SK-N-SH (cell line): ENCODE data around the gene PRKCA. TPM values are rescaled to one million over a fixed set of nuclear protein-coding genes. Genes with fewer than 3 reads are reported as not detected.

ENCODE experiments used
- CTCF ChIA-PET: fragments of 300-600, 350-600 bp; formaldehyde crosslinking; extraction: SDS; loops from one replicate; lab custom pipeline; 2021; lab: Yijun Ruan, JAX
- POLR2A ChIA-PET: fragments of 350-600 bp; sonication (Branson Sonifier 250); formaldehyde crosslinking; extraction: SDS; loops from one replicate; lab custom pipeline; 2020; ENCODE audit warnings: antibody characterized with exemption, inconsistent platforms; lab: Yijun Ruan, JAX
- DNase-seq: peaks from one replicate; pipeline ENCODE4 v3.0.0; 2012
- H2AFZ ChIP-seq: fragments of 200-600 bp; sonication (generic); 2 replicates; pipeline ENCODE4 v1.8.1; 2016; ENCODE audit warnings: antibody characterized with exemption, mild to moderate bottlenecking, low read depth
- H3F3A ChIP-seq: fragments of 200-600 bp; sonication (generic); replicated peaks from 2 replicates; pipeline ENCODE3; 2016; ENCODE audit warnings: antibody characterized with exemption, mild to moderate bottlenecking; ENCODE audit not compliant: insufficient read depth
- H3K27ac ChIP-seq, 2 experiments: fragments of 200-500 bp in 1 of 2; fragments of 200-600 bp in 1 of 2; sonication (Bioruptor generic) in 1 of 2; sonication (generic), shearing (Covaris generic) in 1 of 2; 2 replicates each; pipeline versions ENCODE4 v1.5.1 to v1.6.1; 2014 to 2016; ENCODE audit warnings: low read depth in 2 of 2, inconsistent platforms in 1 of 2, low read length in 1 of 2, mild to moderate bottlenecking in 1 of 2, mixed read lengths in 1 of 2
- H3K27me3 ChIP-seq: fragments of 200-600 bp; sonication (generic), shearing (Covaris generic); 2 replicates; pipeline ENCODE4 v1.6.1; 2016; ENCODE audit warnings: mixed run types; ENCODE audit not compliant: insufficient read depth
- H3K36me3 ChIP-seq, 2 experiments: fragments of 200-500 bp in 1 of 2; fragments of 200-600 bp in 1 of 2; sonication (Bioruptor generic) in 1 of 2; sonication (generic) in 1 of 2; replicated peaks in 1 of 2; 2 replicates each; pipeline versions ENCODE3 to v1.5.1; 2014 to 2016; ENCODE audit warnings: low read length in 1 of 2, mild to moderate bottlenecking in 1 of 2; ENCODE audit not compliant: insufficient read depth in 2 of 2, control insufficient read depth in 1 of 2
- H3K4me1 ChIP-seq, 2 experiments: fragments of 200-500 bp in 1 of 2; fragments of 200-600 bp in 1 of 2; sonication (Bioruptor generic) in 1 of 2; sonication (generic), shearing (Covaris generic) in 1 of 2; 2 replicates each; pipeline versions ENCODE4 v1.5.1 to v1.6.1; 2014 to 2016; ENCODE audit warnings: low read depth in 1 of 2, low read length in 1 of 2, mixed run types in 1 of 2; ENCODE audit not compliant: insufficient read depth in 2 of 2, control insufficient read depth in 1 of 2
- H3K4me2 ChIP-seq: fragments of 200-600 bp; sonication (generic), shearing (Covaris generic); 2 replicates; pipeline ENCODE4 v1.6.1; 2017; ENCODE audit warnings: mixed run types
- H3K4me3 ChIP-seq, 2 experiments: fragments of 200-500 bp in 1 of 2; fragments of 200-600 bp in 1 of 2; sonication (Bioruptor generic) in 1 of 2; sonication (generic), shearing (Covaris generic) in 1 of 2; 2 replicates each; pipeline versions ENCODE4 v1.5.1 to v1.8.1; 2014 to 2016; ENCODE audit warnings: low read depth in 2 of 2, inconsistent platforms in 1 of 2, low read length in 1 of 2, mild to moderate bottlenecking in 1 of 2, mixed read lengths in 1 of 2, moderate library complexity in 1 of 2
- H3K79me2 ChIP-seq: fragments of 200-600 bp; sonication (generic); 2 replicates; pipeline ENCODE4 v1.8.1; 2017; ENCODE audit warnings: mild to moderate bottlenecking; ENCODE audit not compliant: insufficient read depth
- H3K9ac ChIP-seq: fragments of 200-600 bp; sonication (generic); 2 replicates; pipeline ENCODE4 v1.6.1; 2017; ENCODE audit warnings: mixed run types
- H3K9me2 ChIP-seq: fragments of 200-600 bp; sonication (generic); 2 replicates; pipeline ENCODE4 v1.6.1; 2017; ENCODE audit warnings: mixed run types
- H3K9me3 ChIP-seq: fragments of 200-600 bp; sonication (generic); 2 replicates; pipeline ENCODE4 v1.6.1; 2017; ENCODE audit warnings: mixed run types, mild to moderate bottlenecking, moderate library complexity
- H4K20me1 ChIP-seq: fragments of 200-600 bp; sonication (generic); 2 replicates; pipeline ENCODE4 v1.6.1; 2017; ENCODE audit warnings: mild to moderate bottlenecking, mixed run types; ENCODE audit not compliant: insufficient read depth
- CHD2 ChIP-seq: fragments of 150-350 bp; IDR thresholded peaks from 2 replicates; pipeline ENCODE4 v1.6.1; 2018; ENCODE audit warnings: low read length; ENCODE audit not compliant: partially characterized antibody
- ELF1 ChIP-seq: IDR thresholded peaks from 2 replicates; pipeline ENCODE4 v1.4.0; 2012
- FOSL2 ChIP-seq: IDR thresholded peaks from 2 replicates; pipeline ENCODE4 v1.4.0; 2012; ENCODE audit warnings: low read depth, mild to moderate bottlenecking, moderate library complexity, borderline replicate concordance
- GABPA ChIP-seq: IDR thresholded peaks from 2 replicates; pipeline ENCODE4 v1.4.0; 2012; ENCODE audit warnings: low read depth, mild to moderate bottlenecking
- GATA2 ChIP-seq: sonication (generic); formaldehyde crosslinking; IDR thresholded peaks from 2 replicates; pipeline ENCODE4 v1.5.0; 2020; ENCODE audit warnings: mild to moderate bottlenecking, missing genetic modification reagents
- JUND ChIP-seq: IDR thresholded peaks from 2 replicates; pipeline ENCODE4 v1.4.0; 2012
- MXI1 ChIP-seq: IDR thresholded peaks from 2 replicates; pipeline ENCODE4 v1.6.1; 2012; ENCODE audit warnings: mild to moderate bottlenecking, low read depth, low read length, improper control_type of control experiment
- NFIC ChIP-seq: IDR thresholded peaks from 2 replicates; pipeline ENCODE4 v1.4.0; 2012; ENCODE audit warnings: borderline replicate concordance
- NRF1 ChIP-seq: IDR thresholded peaks from 2 replicates; pipeline ENCODE4 v1.6.1; 2012; ENCODE audit warnings: low read depth, mild to moderate bottlenecking, low read length
- POLR2AphosphoS5 ChIP-seq: IDR thresholded peaks from 2 replicates; pipeline ENCODE4 v1.6.1; 2012; ENCODE audit warnings: low read depth, low read length
- RAD21 ChIP-seq: IDR thresholded peaks from 2 replicates; pipeline ENCODE4 v1.6.1; 2012; ENCODE audit warnings: mild to moderate bottlenecking, low read length
- RCOR1 ChIP-seq: fragments of 150-350 bp; IDR thresholded peaks from 2 replicates; pipeline ENCODE4 v1.6.1; 2017; ENCODE audit warnings: antibody characterized with exemption, low read length
- RXRA ChIP-seq: IDR thresholded peaks from 2 replicates; pipeline ENCODE4 v1.4.0; 2012; ENCODE audit warnings: low read depth, mild to moderate bottlenecking, borderline replicate concordance
- SIN3A ChIP-seq: IDR thresholded peaks from 2 replicates; pipeline ENCODE4 v1.6.1; 2012; ENCODE audit warnings: low read depth, mild to moderate bottlenecking, low read length, moderate library complexity, borderline replicate concordance
- SMC3 ChIP-seq: IDR thresholded peaks from 2 replicates; pipeline ENCODE4 v1.6.1; 2012; ENCODE audit warnings: low read depth, low read length, improper control_type of control experiment
- TAF1 ChIP-seq: IDR thresholded peaks from 2 replicates; pipeline ENCODE4 v1.6.1; 2012; ENCODE audit warnings: low read depth, mild to moderate bottlenecking, low read length, moderate library complexity, borderline replicate concordance
- TEAD4 ChIP-seq: IDR thresholded peaks from 2 replicates; pipeline ENCODE4 v1.4.0; 2012; ENCODE audit warnings: mild to moderate bottlenecking, borderline replicate concordance; ENCODE audit not compliant: insufficient read depth
- WGBS: methylation state at CpG from one replicate; pipeline ENCODE4 v1.1.6; 2017; ENCODE audit warnings: low lambda C conversion rate; 5-methylcytosine and 5-hydroxymethylcytosine counted together
- polyA plus RNA-seq, 3 experiments: library from polyadenylated mRNA; depleted of rRNA; stranded (reverse); fragments of >200 nt; gene quantifications; 2 replicates each; pipeline ENCODE4 v1.2.3, GENCODE V29; 2012
- TF ChIP-seq, protein P1 (sequence below): IDR thresholded peaks from 2 replicates; pipeline ENCODE4 v1.4.0; 2012; ENCODE audit warnings: low read depth, borderline replicate concordance
- TF ChIP-seq, protein P2 (sequence below): IDR thresholded peaks from 2 replicates; pipeline ENCODE4 v1.6.1; 2012; ENCODE audit warnings: mild to moderate bottlenecking, low read depth, low read length, moderate library complexity
- TF ChIP-seq, protein P3 (sequence below): IDR thresholded peaks from 2 replicates; pipeline ENCODE4 v1.4.0; 2012; ENCODE audit warnings: low read depth
- TF ChIP-seq, protein P4 (sequence below): fragments of 150-350 bp; IDR thresholded peaks from 2 replicates; pipeline ENCODE4 v1.6.1; 2016; ENCODE audit warnings: mild to moderate bottlenecking, low read depth, low read length
- TF ChIP-seq, protein P5 (sequence below): IDR thresholded peaks from 2 replicates; pipeline ENCODE4; 2012
- TF ChIP-seq, protein P6 (sequence below): IDR thresholded peaks from 2 replicates; pipeline ENCODE4 v1.4.0; 2012; ENCODE audit warnings: low read depth, borderline replicate concordance

Gene PRKCA
- polyA plus RNA-seq, 1 of the 3 experiments (the other 2 are of a cell fraction): 108 TPM

DNA sequence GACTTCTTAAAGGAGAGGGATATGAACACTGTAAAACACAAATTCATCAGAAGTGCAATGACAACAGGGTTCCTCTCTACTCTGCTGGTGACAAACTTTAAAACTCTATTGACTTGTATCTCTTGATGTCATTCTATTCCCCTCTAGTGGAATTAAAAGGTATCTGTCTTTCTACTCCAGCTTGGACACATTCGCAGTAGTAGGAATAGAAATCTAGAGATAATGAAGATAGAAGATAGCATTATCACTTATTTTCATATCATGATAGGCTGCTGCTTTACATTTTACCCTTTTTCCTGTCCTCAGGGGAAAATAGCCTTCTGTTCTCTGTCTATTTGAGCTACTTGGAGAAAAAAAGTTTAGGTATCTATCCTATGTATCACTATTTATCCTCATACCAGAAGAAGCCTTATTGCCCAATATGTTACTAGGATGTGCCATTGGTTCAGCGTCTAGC, 322.9 kb downstream of the PRKCA start (continued):
- TF ChIP-seq, protein P1, sequence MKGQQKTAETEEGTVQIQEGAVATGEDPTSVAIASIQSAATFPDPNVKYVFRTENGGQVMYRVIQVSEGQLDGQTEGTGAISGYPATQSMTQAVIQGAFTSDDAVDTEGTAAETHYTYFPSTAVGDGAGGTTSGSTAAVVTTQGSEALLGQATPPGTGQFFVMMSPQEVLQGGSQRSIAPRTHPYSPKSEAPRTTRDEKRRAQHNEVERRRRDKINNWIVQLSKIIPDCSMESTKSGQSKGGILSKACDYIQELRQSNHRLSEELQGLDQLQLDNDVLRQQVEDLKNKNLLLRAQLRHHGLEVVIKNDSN: no peak
- TF ChIP-seq, protein P2, sequence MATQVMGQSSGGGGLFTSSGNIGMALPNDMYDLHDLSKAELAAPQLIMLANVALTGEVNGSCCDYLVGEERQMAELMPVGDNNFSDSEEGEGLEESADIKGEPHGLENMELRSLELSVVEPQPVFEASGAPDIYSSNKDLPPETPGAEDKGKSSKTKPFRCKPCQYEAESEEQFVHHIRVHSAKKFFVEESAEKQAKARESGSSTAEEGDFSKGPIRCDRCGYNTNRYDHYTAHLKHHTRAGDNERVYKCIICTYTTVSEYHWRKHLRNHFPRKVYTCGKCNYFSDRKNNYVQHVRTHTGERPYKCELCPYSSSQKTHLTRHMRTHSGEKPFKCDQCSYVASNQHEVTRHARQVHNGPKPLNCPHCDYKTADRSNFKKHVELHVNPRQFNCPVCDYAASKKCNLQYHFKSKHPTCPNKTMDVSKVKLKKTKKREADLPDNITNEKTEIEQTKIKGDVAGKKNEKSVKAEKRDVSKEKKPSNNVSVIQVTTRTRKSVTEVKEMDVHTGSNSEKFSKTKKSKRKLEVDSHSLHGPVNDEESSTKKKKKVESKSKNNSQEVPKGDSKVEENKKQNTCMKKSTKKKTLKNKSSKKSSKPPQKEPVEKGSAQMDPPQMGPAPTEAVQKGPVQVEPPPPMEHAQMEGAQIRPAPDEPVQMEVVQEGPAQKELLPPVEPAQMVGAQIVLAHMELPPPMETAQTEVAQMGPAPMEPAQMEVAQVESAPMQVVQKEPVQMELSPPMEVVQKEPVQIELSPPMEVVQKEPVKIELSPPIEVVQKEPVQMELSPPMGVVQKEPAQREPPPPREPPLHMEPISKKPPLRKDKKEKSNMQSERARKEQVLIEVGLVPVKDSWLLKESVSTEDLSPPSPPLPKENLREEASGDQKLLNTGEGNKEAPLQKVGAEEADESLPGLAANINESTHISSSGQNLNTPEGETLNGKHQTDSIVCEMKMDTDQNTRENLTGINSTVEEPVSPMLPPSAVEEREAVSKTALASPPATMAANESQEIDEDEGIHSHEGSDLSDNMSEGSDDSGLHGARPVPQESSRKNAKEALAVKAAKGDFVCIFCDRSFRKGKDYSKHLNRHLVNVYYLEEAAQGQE: no peak
- TF ChIP-seq GABPA (no peak), CHD2 (no peak), SMC3 (peak; percentile 82), RAD21 (peak; percentile 95), NRF1 (no peak), RCOR1 (peak; percentile 79), TAF1 (no peak), MXI1 (no peak), POLR2AphosphoS5 (no peak)
- TF ChIP-seq, protein P3, sequence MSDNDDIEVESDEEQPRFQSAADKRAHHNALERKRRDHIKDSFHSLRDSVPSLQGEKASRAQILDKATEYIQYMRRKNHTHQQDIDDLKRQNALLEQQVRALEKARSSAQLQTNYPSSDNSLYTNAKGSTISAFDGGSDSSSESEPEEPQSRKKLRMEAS: no peak
- TF ChIP-seq, protein P4, sequence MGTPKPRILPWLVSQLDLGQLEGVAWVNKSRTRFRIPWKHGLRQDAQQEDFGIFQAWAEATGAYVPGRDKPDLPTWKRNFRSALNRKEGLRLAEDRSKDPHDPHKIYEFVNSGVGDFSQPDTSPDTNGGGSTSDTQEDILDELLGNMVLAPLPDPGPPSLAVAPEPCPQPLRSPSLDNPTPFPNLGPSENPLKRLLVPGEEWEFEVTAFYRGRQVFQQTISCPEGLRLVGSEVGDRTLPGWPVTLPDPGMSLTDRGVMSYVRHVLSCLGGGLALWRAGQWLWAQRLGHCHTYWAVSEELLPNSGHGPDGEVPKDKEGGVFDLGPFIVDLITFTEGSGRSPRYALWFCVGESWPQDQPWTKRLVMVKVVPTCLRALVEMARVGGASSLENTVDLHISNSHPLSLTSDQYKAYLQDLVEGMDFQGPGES: no peak

DNA sequence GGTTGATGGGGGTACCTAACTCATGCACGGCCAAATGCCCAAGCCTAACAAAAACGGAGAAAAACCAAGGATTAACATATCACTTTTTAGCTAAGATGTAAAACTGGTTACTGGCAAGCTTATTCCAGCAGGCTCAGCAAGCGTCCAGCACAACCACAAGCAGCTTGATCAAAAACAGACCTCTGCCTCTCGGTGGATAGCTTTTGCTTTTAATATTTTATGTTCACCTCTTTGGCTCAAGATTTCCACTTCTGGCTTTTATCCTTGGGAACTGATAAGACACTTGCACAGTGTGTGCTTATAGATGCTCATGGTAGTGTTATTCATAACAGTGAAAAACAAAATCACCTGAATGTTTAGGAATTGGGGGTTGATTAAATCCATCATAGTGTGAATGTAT, 325.6 kb downstream of the PRKCA start:
- WGBS: 24% methylated on average over 4 of the region's 4 CpGs
- peak; percentile 49 for DNase-seq
- Histone ChIP-seq H3K4me1 (peaks cover 0 to 29% of the 10 kb centered on the region in 2 experiments; a peak in 2 of 4 replicates), H3K36me3 (no peaks in the 10 kb centered on the region), H3K4me2 (peak overlapping the region; percentile 3; the same call in 1 of the 2 replicates), H3K27ac (peak overlapping the region; percentile 4 to 88; a peak in 3 of 4 replicates), H4K20me1 (peaks cover 61% of the 10 kb centered on the region), H3K9me3 (no peaks in the 10 kb centered on the region), H3K9me2 (no peaks in the 10 kb centered on the region), H3F3A (peaks cover 6% of the 10 kb centered on the region), H2AFZ (no peak overlapping the region), H3K4me3 (no peak overlapping the region), H3K79me2 (peaks cover 87% of the 10 kb centered on the region), H3K27me3 (no peaks in the 10 kb centered on the region), H3K9ac (no peak overlapping the region)
- ChIA-PET POLR2A (interaction anchor here (0.6 kb wide), 1 partner anchor 1389 kb away, joined by 3 read pairs; no protein-coding TSS in a partner anchor), CTCF (interaction anchor here (0.8 to 8.8 kb wide), 11 partner anchors 11 to 428 kb away, joined by 3 to 90 read pairs (median 4); no protein-coding TSS in a partner anchor)
- TF ChIP-seq GABPA (no peak), POLR2AphosphoS5 (peak; percentile 79), RXRA (no peak), NFIC (peak; percentile 31; the same call in 1 of the 2 replicates), GATA2 (peak; percentile 54), TEAD4 (no peak), SIN3A (no peak), JUND (peak; percentile 52; the same call in 1 of the 2 replicates), ELF1 (no peak), RAD21 (peak; percentile 18; the same call in 1 of the 2 replicates), FOSL2 (0 out of 2 replicates have a peak, but pooled peaks have one; percentile 6), CHD2 (peak; percentile 23)
- TF ChIP-seq, protein P5, sequence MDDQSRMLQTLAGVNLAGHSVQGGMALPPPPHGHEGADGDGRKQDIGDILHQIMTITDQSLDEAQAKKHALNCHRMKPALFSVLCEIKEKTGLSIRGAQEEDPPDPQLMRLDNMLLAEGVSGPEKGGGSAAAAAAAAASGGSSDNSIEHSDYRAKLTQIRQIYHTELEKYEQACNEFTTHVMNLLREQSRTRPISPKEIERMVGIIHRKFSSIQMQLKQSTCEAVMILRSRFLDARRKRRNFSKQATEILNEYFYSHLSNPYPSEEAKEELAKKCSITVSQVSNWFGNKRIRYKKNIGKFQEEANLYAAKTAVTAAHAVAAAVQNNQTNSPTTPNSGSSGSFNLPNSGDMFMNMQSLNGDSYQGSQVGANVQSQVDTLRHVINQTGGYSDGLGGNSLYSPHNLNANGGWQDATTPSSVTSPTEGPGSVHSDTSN: peak; percentile 68
- TF ChIP-seq, protein P6, sequence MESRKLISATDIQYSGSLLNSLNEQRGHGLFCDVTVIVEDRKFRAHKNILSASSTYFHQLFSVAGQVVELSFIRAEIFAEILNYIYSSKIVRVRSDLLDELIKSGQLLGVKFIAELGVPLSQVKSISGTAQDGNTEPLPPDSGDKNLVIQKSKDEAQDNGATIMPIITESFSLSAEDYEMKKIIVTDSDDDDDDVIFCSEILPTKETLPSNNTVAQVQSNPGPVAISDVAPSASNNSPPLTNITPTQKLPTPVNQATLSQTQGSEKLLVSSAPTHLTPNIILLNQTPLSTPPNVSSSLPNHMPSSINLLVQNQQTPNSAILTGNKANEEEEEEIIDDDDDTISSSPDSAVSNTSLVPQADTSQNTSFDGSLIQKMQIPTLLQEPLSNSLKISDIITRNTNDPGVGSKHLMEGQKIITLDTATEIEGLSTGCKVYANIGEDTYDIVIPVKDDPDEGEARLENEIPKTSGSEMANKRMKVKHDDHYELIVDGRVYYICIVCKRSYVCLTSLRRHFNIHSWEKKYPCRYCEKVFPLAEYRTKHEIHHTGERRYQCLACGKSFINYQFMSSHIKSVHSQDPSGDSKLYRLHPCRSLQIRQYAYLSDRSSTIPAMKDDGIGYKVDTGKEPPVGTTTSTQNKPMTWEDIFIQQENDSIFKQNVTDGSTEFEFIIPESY: no peak
- TF ChIP-seq, protein P3: no peak
